Gastroesophageal sphincter (tissue), 4 donors: ENCODE measurements around the gene ANKRD55. TPM values are rescaled to one million over a fixed set of nuclear protein-coding genes. Genes with fewer than 3 reads are reported as not detected.

Experiments
- ATAC-seq: fragments of 150-250 bp; one replicate; pipeline ENCODE4 v1.9.1; 2016; ENCODE audit warnings: mild to moderate bottlenecking, moderate library complexity
- H3K27ac ChIP-seq, 4 donors: fragments of 200-600 bp; sonication (generic) in 3 of 4; 1 replicate in 3 of 4; 2 replicates in 1 of 4; pipeline ENCODE4 v1.5.1; 2016 to 2019
- H3K27me3 ChIP-seq: fragments of 200-600 bp; sonication (generic); one replicate; pipeline ENCODE4 v1.5.1; 2019
- H3K36me3 ChIP-seq, 2 donors: fragments of 200-600 bp; sonication (generic); one replicate each; pipeline ENCODE4 v1.5.1; 2019; ENCODE audit warnings: control low read depth in 1 of 2
- H3K4me1 ChIP-seq, 3 donors: fragments of 200-600 bp; sonication (generic); 1 replicate in 2 of 3; 2 replicates in 1 of 3; pipeline ENCODE4 v1.5.1; 2016 to 2019; ENCODE audit warnings: control low read depth in 2 of 3
- H3K4me3 ChIP-seq, 2 donors: fragments of 200-600 bp; sonication (generic); one replicate each; pipeline ENCODE4 v1.5.1; 2019; ENCODE audit warnings: mild to moderate bottlenecking in 1 of 2, moderate library complexity in 1 of 2
- H3K9me3 ChIP-seq, 3 donors: fragments of 200-600 bp; sonication (generic); one replicate each; pipeline ENCODE4 v1.5.1; 2017 to 2019; ENCODE audit warnings: control low read depth in 2 of 3
- CTCF ChIP-seq, 4 experiments: fragments of 200-600 bp in 2 of 4; fragments of 450-650 bp in 2 of 4; sonication (generic) in 1 of 4; IDR thresholded peaks; one replicate each; pipeline ENCODE4 v1.5.1; 2017 to 2019; ENCODE audit warnings: antibody characterized with exemption in 4 of 4, mild to moderate bottlenecking in 2 of 4, moderate library complexity in 2 of 4
- EP300 ChIP-seq: sonication (generic); formaldehyde crosslinking; IDR thresholded peaks from one replicate; pipeline ENCODE4 v1.6.1; 2017; ENCODE audit warnings: antibody characterized with exemption, mild to moderate bottlenecking
- POLR2A ChIP-seq, 2 donors: fragments of 450-650 bp; IDR thresholded peaks; one replicate each; pipeline ENCODE4 v1.6.1; 2017; ENCODE audit warnings: antibody characterized with exemption in 2 of 2, mild to moderate bottlenecking in 2 of 2, moderate library complexity in 1 of 2
- POLR2AphosphoS5 ChIP-seq: sonication (generic); formaldehyde crosslinking; IDR thresholded peaks from one replicate; pipeline ENCODE4 v1.6.1; 2017; ENCODE audit warnings: antibody characterized with exemption
- WGBS, 2 donors: methylation state at CpG; one replicate each; pipeline ENCODE4 v1.1.5; 2018; ENCODE audit warnings: low coverage in 1 of 2; 5-methylcytosine and 5-hydroxymethylcytosine counted together
- total RNA-seq, 4 donors: library from RNA; depleted of rRNA; stranded (reverse); fragments of >200 nt; gene quantifications; one replicate each; pipeline ENCODE4 v1.1.0, GENCODE V29; 2016

The ANKRD55 gene
- total RNA-seq, 4 donors from 2014 or later: 0.27 TPM; not detected in 3

DNA sequence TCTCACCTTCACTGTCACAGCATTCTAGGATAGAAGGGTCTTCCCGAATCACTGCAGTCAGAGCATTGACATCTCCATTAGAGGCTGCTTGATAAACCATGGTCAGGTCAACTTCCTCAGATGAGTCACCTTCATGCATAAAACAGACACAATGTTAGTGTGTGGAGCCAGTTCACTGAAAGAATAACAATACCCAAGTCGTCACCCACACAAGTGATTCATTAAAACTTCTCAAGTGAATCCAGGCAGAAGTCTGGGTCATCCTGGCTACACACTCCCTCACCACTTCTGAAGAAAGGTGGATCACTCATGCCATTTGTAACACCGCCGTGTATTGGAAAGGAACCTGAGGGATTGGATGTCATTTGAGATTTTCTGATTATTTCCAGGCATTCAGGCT is 49.6 kb downstream of the ANKRD55 start:
- no peak for TF ChIP-seq CTCF (IDR thresholded peaks at IDR 0.05)
- no peak for TF ChIP-seq POLR2AphosphoS5
- TF ChIP-seq POLR2A (IDR thresholded peaks at IDR 0.05): no peak
- TF ChIP-seq EP300: no peak
- no peak for ATAC-seq
- 56 to 57% methylated on average over 1 to 4 of the region's 4 CpGs for WGBS, 2 donors

GRCh38 chr5:56179442-56179841 is 53.7 kb downstream of the ANKRD55 start:
- no peak overlapping the region for H3K27ac ChIP-seq
- ATAC-seq: no peak
- H3K4me3 ChIP-seq: no peak overlapping the region
- TF ChIP-seq EP300: no peak
- TF ChIP-seq POLR2A (IDR thresholded peaks at IDR 0.05): no peak
- no peaks in the 10 kb centered on the region for H3K9me3 ChIP-seq
- no peaks in the 10 kb centered on the region for H3K36me3 ChIP-seq
- H3K27me3 ChIP-seq: no peaks in the 10 kb centered on the region
- WGBS, 2 donors: 79 to 89% methylated on average over 2 of the region's 2 CpGs
- peaks cover 2 to 19% (median 14%) of the 10 kb centered on the region in 3 donors for H3K4me1 ChIP-seq

More for the DNA sequence above, 49.6 kb downstream of the ANKRD55 start:
- no peaks in the 10 kb centered on the region for H3K9me3 ChIP-seq
- H3K4me1 ChIP-seq: no peaks in the 10 kb centered on the region
- H3K4me3 ChIP-seq: no peak overlapping the region
- no peaks in the 10 kb centered on the region for H3K36me3 ChIP-seq
- no peaks in the 10 kb centered on the region for H3K27me3 ChIP-seq
- no peak overlapping the region for H3K27ac ChIP-seq

GRCh38 chr5:56178823-56179222 is 54.3 kb downstream of the ANKRD55 start:
- Histone ChIP-seq H3K9me3 (no peaks in the 10 kb centered on the region), H3K4me3 (no peak overlapping the region), H3K27ac (no peak overlapping the region), H3K27me3 (no peaks in the 10 kb centered on the region), H3K4me1 (peaks cover 2 to 20% (median 14%) of the 10 kb centered on the region in 3 donors), H3K36me3 (no peaks in the 10 kb centered on the region)
- 93 to 95% methylated on average over 2 of the region's 2 CpGs for WGBS, 2 donors
- ATAC-seq: no peak
- no peak for TF ChIP-seq POLR2A (IDR thresholded peaks at IDR 0.05)

DNA sequence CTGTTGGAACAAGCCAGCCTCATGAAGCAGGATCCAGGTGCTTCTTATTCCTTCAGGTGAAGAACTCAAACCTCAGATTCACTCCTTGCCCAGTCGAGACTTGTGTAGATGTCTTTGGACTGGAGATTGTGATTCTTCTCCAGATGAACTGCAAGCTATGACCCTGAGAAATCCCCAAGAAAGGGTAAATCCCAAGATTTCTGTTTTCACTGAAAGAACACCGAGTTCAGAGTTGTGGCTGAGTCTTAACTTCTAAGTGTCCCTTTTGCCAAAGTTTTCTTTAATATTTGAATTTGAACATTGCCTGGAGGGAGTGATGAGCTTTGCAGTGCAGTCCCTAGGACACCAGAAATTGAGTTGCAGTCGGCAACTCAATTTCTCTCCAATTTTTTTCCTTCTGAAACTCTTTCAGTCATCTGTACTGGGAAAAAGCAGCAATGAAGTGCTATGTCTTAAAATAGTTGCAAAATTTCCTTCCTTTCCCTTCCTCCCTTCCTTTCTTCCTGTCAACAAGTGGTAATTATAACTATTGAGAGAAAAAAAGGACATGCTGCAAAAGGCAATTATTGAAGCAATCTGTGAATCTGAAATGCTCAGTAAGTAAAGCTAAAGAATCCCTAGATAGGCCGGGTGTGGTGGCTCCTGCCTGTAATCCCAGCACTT is 56.1 kb downstream of the ANKRD55 start:
- Histone ChIP-seq H3K9me3 (no peaks in the 10 kb centered on the region), H3K4me1 (peaks cover 2 to 31% (median 19%) of the 10 kb centered on the region in 3 donors), H3K27ac (peak overlapping the region in 3 of 4 donors; percentile 27 to 45 (median 32)), H3K4me3 (no peak overlapping the region), H3K36me3 (no peaks in the 10 kb centered on the region), H3K27me3 (no peaks in the 10 kb centered on the region)
- ATAC-seq: peak; percentile 26
- no peak for TF ChIP-seq POLR2AphosphoS5
- TF ChIP-seq CTCF (IDR thresholded peaks at IDR 0.05): no peak
- TF ChIP-seq EP300: no peak
- no peak for TF ChIP-seq POLR2A (IDR thresholded peaks at IDR 0.05)
- WGBS, 2 donors: 41 to 54% methylated on average over 4 of the region's 4 CpGs

- Histone ChIP-seq H3K36me3 (no peaks in the 10 kb centered on the region), H3K27me3 (no peaks in the 10 kb centered on the region), H3K9me3 (no peaks in the 10 kb centered on the region), H3K4me1 (peaks cover 2 to 31% (median 19%) of the 10 kb centered on the region in 3 donors), H3K27ac (peak overlapping the region in 3 of 4 donors; percentile 41 to 52 (median 45)), H3K4me3 (no peak overlapping the region)
- ATAC-seq: peak; percentile 86
- WGBS, 2 donors: 39 to 60% methylated on average over 1 to 6 of the region's 6 CpGs
- TF ChIP-seq POLR2AphosphoS5 (peak; percentile 60), EP300 (no peak)
Observed at GRCh38 chr5:56176155-56176798, 56.9 kb downstream of the ANKRD55 start.

DNA sequence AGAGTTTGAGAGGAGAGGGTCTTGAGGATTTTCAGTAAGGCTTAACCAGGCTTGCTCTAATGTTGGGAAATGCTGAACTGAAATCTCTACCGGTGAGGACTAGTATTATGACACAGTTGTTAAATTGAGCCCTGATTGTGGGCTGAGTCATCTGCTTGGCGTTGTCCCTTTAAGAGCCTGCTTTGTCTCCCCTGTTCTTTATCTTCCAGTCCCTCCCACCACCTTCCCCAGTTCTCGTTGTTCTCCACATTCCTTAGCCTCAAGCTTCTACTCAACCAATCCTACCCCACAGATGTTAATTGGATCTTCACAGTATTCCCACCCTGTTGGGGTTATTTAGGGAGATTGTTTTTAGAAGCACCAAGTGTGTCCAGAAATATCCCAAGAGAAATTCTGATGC is 57.6 kb downstream of the ANKRD55 start:
- H3K27me3 ChIP-seq: no peaks in the 10 kb centered on the region
- peaks cover 2 to 31% (median 19%) of the 10 kb centered on the region in 3 donors for H3K4me1 ChIP-seq
- peak overlapping the region in 3 of 4 donors; percentile 35 to 52 (median 41) for H3K27ac ChIP-seq
- no peaks in the 10 kb centered on the region for H3K36me3 ChIP-seq
- WGBS, 2 donors: 14 to 43% methylated on average over 3 of the region's 3 CpGs
- no peaks in the 10 kb centered on the region for H3K9me3 ChIP-seq
- TF ChIP-seq EP300 (no peak), POLR2AphosphoS5 (no peak), POLR2A (IDR thresholded peaks at IDR 0.05) (no peak), CTCF (IDR thresholded peaks at IDR 0.05) (no peak)
- no peak overlapping the region for H3K4me3 ChIP-seq
- peak; percentile 75 for ATAC-seq
